Activated naive CD4-positive, alpha-beta T cell treated with Interleukin-2 at 50 U/mL for 16 hours (primary cell): Measurements from ENCODE around the gene MFAP3L.
"Not testable (repeated sequence)": the region's sequence is repeated elsewhere in the genome, so short reads cannot be mapped to it uniquely, and the experiment has no call there.

ENCODE experiments used
- DNase-seq: peaks from one replicate; pipeline ENCODE4 v3.0.0-alpha.2; 2020

MFAP3L gene

GRCh38 chr4:170026253-170027021 is at the start of gene MFAP3L:
TSS of gene MFAP3L (minus strand) at chr4:170026395. CDS start at chr4:170005877, 20,518 bp downstream.
- peak; percentile 87 for DNase-seq

GRCh38 chr4:170071196-170071595 is 45.0 kb upstream of the MFAP3L start:
- DNase-seq = no peak

GRCh38 chr4:170068438-170069128 is 42.4 kb upstream of the MFAP3L start:
- no peak for DNase-seq

- no peak for DNase-seq
These were observed 33.2 kb upstream of the MFAP3L start for GRCh38 chr4:170059421-170059820.

- DNase-seq = no peak
These were observed 32.6 kb upstream of the MFAP3L start for GRCh38 chr4:170058826-170059225.

- DNase-seq = no peak
These were observed 31.7 kb upstream of the MFAP3L start for GRCh38 chr4:170057866-170058265.

- no peak for DNase-seq
These were observed 26.7 kb upstream of the MFAP3L start for GRCh38 chr4:170052919-170053318.

- DNase-seq = no peak
These were observed 25.2 kb upstream of the MFAP3L start for GRCh38 chr4:170051402-170051801.

GRCh38 chr4:170049766-170050165 is 23.6 kb upstream of the MFAP3L start:
- DNase-seq = no peak

GRCh38 chr4:170047771-170048354 is 21.7 kb upstream of the MFAP3L start:
- DNase-seq = peak; percentile 52

- not testable (repeated sequence) for DNase-seq
These were observed 20.0 kb upstream of the MFAP3L start for GRCh38 chr4:170046156-170046555.

- DNase-seq = no peak
These were observed 14.0 kb upstream of the MFAP3L start for GRCh38 chr4:170040031-170040680.

- DNase-seq = no peak
These were observed 12.6 kb upstream of the MFAP3L start for GRCh38 chr4:170038769-170039168.

GRCh38 chr4:170038232-170038631 is 12.0 kb upstream of the MFAP3L start:
- no peak for DNase-seq

- no peak for DNase-seq
These were observed 11.3 kb upstream of the MFAP3L start for GRCh38 chr4:170037481-170037880.

GRCh38 chr4:170035845-170036244 is 9.7 kb upstream of the MFAP3L start:
- DNase-seq = no peak

- no peak for DNase-seq
These were observed 9.0 kb upstream of the MFAP3L start for GRCh38 chr4:170035231-170035630.

- DNase-seq = no peak
These were observed 7.8 kb upstream of the MFAP3L start for GRCh38 chr4:170033999-170034398.

GRCh38 chr4:170030121-170030520 is 3.9 kb upstream of the MFAP3L start:
- DNase-seq = no peak

- DNase-seq = peak; percentile 94
These were observed 1.1 kb upstream of the MFAP3L start for GRCh38 chr4:170027181-170027829.

GRCh38 chr4:170025523-170026252 is 507 bp downstream of the MFAP3L start:
- no peak for DNase-seq

- no peak for DNase-seq
These were observed 4.0 kb downstream of the MFAP3L start for GRCh38 chr4:170022211-170022610.
